BLaER1 (cell line): ENCODE measurements around the gene TMEM127.
A peak's percentile ranks its signal among the peaks of the same experiment; 100 is the strongest.

Experiments used
- H3K27ac ChIP-seq: shearing (Covaris generic); formaldehyde crosslinking; 2 replicates; pipeline ENCODE4 v1.8.1; 2022
- H3K27me3 ChIP-seq: shearing (Covaris generic); formaldehyde crosslinking; 2 replicates; pipeline ENCODE4 v1.8.1; 2022
- H3K36me3 ChIP-seq: shearing (Covaris generic); formaldehyde crosslinking; 2 replicates; pipeline ENCODE4 v1.8.1; 2022
- H3K4me1 ChIP-seq: shearing (Covaris generic); formaldehyde crosslinking; 2 replicates; pipeline ENCODE4 v1.8.1; 2022
- H3K4me2 ChIP-seq: shearing (Covaris generic); formaldehyde crosslinking; 2 replicates; pipeline ENCODE4 v1.8.1; 2022
- H3K4me3 ChIP-seq: shearing (Covaris generic); formaldehyde crosslinking; 2 replicates; pipeline ENCODE4 v1.8.1; 2022
- H3K9ac ChIP-seq: shearing (Covaris generic); formaldehyde crosslinking; 2 replicates; pipeline ENCODE4 v1.8.1; 2022
- H3K9me3 ChIP-seq: shearing (Covaris generic); formaldehyde crosslinking; 2 replicates; pipeline ENCODE4 v1.8.1; 2022
- H4K20me1 ChIP-seq: shearing (Covaris generic); formaldehyde crosslinking; 2 replicates; pipeline ENCODE4 v1.8.1; 2022
- Cebpa-rat ChIP-seq: shearing (Covaris generic); IDR thresholded peaks from 2 replicates; pipeline ENCODE4 v1.8.1; 2022

The TMEM127 gene

DNA sequence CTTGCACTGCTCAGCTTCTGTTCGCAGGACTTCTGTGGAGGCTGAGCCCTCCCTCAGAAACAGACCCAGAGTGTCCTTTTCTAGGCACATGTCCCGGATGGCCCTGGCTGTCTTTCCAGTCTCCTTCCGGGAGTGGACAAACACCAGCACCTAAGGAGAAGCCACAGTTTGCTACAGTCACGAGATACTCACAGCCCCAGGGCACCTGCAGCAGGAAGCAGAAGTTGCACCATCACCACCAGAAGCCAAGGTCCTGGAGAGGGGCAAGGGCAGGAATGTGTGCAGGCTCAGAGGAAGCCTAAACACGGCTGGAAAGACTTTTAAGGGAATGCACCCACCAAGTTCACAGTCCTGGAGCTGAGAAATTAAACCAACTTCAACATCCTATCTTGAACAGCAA lies 26.0 kb upstream of the TMEM127 start:
- Histone ChIP-seq H3K27ac (no peak overlapping the region), H3K4me2 (no peak overlapping the region), H3K36me3 (peaks cover 100% of the 10 kb centered on the region), H3K27me3 (no peaks in the 10 kb centered on the region), H3K4me3 (no peak overlapping the region), H4K20me1 (peaks cover 51% of the 10 kb centered on the region), H3K9ac (no peak overlapping the region), H3K4me1 (no peaks in the 10 kb centered on the region), H3K9me3 (no peaks in the 10 kb centered on the region)
- no peak for TF ChIP-seq Cebpa-rat

DNA sequence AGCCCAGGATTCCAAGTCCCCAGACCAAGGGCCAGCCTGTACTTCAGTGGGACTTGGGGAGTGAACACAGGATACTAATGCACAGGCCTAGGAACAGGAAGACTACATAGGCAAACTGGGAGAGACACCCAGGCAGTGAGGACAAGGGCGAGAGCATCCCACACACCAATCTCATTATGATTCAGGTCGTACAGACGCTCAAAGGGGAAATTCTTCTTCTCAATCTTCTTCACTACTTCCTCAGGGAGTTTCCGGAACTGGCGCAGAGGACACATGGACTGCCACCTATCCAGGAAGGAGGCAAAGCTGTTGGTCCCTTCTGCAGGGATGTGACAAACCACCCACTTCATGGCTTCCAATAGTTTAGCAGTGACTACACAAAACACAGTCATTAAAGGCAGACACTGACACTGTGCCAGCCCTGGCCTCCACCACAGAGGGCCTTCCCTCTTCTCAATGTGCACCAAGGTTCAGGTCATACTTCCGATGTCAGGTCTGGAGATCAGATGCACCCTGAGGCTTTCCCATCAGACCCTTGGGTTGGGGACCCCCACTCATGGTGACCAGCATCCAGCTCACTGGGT lies 21.6 kb upstream of the TMEM127 start:
- no peak overlapping the region for H3K27ac ChIP-seq
- H4K20me1 ChIP-seq = peaks cover 41% of the 10 kb centered on the region; the same call in 1 of the 2 replicates
- H3K4me3 ChIP-seq = no peak overlapping the region
- H3K4me1 ChIP-seq = no peaks in the 10 kb centered on the region
- H3K36me3 ChIP-seq = peaks cover 100% of the 10 kb centered on the region
- H3K4me2 ChIP-seq = no peak overlapping the region
- H3K27me3 ChIP-seq = no peaks in the 10 kb centered on the region
- H3K9ac ChIP-seq = no peak overlapping the region
- no peaks in the 10 kb centered on the region for H3K9me3 ChIP-seq
- no peak for TF ChIP-seq Cebpa-rat

DNA sequence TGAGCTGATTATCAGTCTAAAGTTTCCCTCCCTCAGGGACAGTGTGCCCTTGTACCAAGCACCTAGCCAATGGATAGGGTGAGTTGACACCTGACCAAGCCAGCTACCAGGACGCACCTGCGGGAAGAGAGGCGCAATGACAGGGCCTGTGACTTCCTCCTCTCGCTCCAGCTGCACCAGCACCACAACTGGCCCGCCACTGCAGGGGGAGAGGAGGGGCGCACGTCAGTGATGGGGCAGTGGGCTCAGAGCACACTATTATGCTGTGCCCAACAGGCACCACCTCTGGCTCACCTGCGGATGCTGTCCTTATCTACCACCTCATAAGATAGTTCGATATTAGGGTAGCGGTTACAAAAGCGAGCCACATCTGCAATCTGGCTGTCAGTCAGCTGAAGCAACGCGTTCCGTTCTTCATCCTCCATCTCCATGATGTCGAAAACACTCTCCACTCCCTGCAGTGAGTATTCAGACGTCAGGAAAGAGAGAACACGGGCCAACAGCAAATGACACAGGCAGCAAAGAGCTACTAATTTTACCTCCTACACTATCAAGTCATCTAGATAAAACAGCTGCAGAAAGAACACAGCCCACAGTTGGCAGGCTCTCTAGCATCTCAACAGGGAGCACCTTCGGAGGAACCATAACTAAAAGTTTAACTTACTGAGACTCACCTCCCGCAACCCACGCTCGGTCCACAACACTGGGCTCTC lies 11.1 kb upstream of the TMEM127 start:
- H3K27ac ChIP-seq = no peak overlapping the region
- peaks cover 64% of the 10 kb centered on the region for H4K20me1 ChIP-seq
- no peaks in the 10 kb centered on the region for H3K4me1 ChIP-seq
- TF ChIP-seq Cebpa-rat = no peak
- no peak overlapping the region for H3K9ac ChIP-seq
- H3K36me3 ChIP-seq = peaks cover 99% of the 10 kb centered on the region
- H3K27me3 ChIP-seq = no peaks in the 10 kb centered on the region
- no peaks in the 10 kb centered on the region for H3K9me3 ChIP-seq
- no peak overlapping the region for H3K4me3 ChIP-seq
- H3K4me2 ChIP-seq = no peak overlapping the region

DNA sequence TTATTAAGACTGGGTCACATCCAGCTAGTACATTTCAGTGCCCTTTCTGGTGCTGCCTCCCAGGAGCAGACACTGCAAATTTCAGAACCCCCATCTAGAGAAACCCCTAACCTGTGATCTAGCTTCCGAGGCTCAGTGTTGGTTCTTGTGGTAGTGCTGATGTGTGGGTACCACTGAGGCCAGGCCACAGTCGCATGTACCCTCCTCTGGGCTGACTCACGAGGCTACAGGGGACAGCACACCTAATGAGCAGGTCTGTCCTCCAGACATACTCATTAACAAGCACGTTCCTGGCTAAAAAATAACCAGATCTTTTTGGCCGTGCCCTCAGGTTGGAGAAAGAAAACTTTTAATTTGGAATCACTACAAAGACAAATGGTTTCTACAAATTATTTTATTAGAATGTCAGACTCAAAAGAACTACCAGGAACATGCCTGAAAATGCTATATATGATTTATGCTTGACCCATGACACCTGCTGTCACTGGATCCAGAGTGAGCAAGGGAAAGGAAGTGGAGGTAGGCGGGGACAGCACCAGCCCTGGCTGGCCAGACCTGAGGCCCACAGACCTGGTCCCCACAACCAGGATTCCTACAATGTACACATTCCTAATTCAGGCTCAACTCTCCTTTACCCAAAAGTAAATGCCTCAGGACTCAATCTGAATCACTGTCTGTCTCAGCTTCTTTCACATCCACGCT lies 8.7 kb upstream of the TMEM127 start:
- no peaks in the 10 kb centered on the region for H3K27me3 ChIP-seq
- no peaks in the 10 kb centered on the region for H3K4me1 ChIP-seq
- H3K4me3 ChIP-seq = no peak overlapping the region
- no peak overlapping the region for H3K27ac ChIP-seq
- no peak overlapping the region for H3K4me2 ChIP-seq
- H3K9ac ChIP-seq = no peak overlapping the region
- H4K20me1 ChIP-seq = peaks cover 70% of the 10 kb centered on the region
- H3K9me3 ChIP-seq = no peaks in the 10 kb centered on the region
- H3K36me3 ChIP-seq = peaks cover 99% of the 10 kb centered on the region
- no peak for TF ChIP-seq Cebpa-rat

DNA sequence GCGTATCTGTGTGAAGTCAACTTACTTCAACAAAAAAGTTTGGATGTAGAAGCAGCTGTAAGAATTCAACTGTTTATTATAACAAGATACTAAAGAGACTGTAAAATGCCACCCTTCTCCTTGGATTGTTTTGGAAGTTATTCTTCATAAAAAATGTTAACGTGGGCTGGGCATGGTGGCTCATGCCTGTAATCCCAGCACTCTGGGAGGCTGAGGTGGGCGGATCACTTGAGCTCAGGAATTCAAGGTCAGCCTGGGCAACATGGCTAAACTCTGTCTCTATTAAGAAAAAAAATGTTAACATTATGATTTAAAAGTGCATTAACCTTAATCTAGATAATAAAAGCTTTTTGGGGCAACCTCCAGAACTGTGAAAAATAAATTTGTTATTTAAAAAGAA lies 8.0 kb upstream of the TMEM127 start:
- H3K27ac ChIP-seq = no peak overlapping the region
- H3K4me1 ChIP-seq = no peaks in the 10 kb centered on the region
- H3K27me3 ChIP-seq = no peaks in the 10 kb centered on the region
- no peak overlapping the region for H3K4me2 ChIP-seq
- H3K9ac ChIP-seq = no peak overlapping the region
- peaks cover 99% of the 10 kb centered on the region for H3K36me3 ChIP-seq
- peaks cover 69% of the 10 kb centered on the region for H4K20me1 ChIP-seq
- H3K4me3 ChIP-seq = no peak overlapping the region
- no peak for TF ChIP-seq Cebpa-rat
- no peaks in the 10 kb centered on the region for H3K9me3 ChIP-seq

DNA sequence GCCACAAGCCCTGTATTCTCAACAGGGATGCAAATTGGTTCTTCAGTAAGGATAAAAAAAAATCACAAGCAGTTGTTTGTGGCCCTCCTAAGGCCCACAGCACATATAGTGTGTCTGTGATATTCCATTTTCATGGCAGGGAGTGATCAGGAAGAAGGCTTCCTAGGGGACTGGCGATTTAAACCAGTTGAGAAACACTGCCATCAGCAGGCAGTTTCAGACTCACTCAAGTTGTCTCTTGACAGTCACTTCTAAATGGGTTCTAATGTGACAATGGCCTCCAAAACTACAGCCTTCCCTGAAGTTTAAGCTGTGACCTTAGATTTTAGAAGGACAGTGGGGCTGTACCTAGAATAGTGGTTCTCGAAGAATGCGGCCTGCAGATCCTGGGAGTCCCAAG lies 6.2 kb upstream of the TMEM127 start:
- TF ChIP-seq Cebpa-rat = no peak

DNA sequence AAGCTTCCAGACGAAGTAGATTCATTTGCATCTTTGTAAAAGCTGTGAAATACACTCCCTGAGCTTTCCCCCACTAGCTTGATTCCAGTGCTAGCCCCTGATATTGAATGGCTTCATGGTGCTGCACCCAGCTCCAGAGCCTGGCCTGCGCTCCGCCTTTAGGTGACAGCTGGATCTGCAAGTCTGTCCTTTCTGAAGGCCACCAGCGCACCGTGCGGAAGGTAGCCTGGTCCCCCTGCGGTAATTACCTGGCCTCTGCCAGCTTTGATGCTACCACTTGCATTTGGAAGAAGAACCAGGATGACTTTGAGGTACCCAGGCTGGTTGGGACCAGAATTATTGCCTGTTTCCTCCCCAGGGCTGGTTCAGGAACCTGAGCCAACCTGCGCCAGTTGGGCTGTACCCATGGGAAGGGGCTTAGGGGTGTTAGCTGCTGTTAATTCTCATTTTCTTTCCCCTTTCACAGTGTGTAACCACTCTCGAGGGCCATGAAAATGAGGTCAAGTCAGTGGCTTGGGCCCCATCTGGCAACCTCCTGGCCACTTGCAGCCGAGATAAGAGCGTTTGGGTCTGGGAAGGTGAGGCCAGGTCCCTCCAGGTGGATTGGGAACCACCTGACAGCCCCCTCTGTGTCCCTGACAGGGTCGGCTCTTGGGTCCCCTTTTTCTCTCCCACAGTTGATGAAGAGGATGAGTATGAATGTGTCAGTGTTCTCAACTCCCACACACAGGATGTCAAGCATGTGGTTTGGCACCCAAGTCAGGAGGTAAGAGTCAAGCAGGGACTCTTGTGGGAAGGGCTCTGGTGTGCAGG lies 1.6 kb upstream of the TMEM127 start:
- peak overlapping the region; percentile 90 for H3K4me3 ChIP-seq
- no peak overlapping the region for H3K27ac ChIP-seq
- no peaks in the 10 kb centered on the region for H3K27me3 ChIP-seq
- H3K9me3 ChIP-seq = no peaks in the 10 kb centered on the region
- TF ChIP-seq Cebpa-rat = no peak
- peaks cover 72% of the 10 kb centered on the region for H3K36me3 ChIP-seq
- peaks cover 85% of the 10 kb centered on the region for H4K20me1 ChIP-seq
- H3K4me2 ChIP-seq = peak overlapping the region; percentile 75
- H3K4me1 ChIP-seq = peaks cover 28% of the 10 kb centered on the region
- H3K9ac ChIP-seq = peak overlapping the region; percentile 89

More for the DNA sequence above, 6.2 kb upstream of the TMEM127 start:
- Histone ChIP-seq H3K4me3 (no peak overlapping the region), H3K27me3 (no peaks in the 10 kb centered on the region), H3K9me3 (no peaks in the 10 kb centered on the region), H3K9ac (no peak overlapping the region), H3K4me1 (peaks cover 7% of the 10 kb centered on the region), H3K4me2 (no peak overlapping the region), H3K36me3 (peaks cover 98% of the 10 kb centered on the region), H4K20me1 (peaks cover 79% of the 10 kb centered on the region), H3K27ac (no peak overlapping the region)

DNA sequence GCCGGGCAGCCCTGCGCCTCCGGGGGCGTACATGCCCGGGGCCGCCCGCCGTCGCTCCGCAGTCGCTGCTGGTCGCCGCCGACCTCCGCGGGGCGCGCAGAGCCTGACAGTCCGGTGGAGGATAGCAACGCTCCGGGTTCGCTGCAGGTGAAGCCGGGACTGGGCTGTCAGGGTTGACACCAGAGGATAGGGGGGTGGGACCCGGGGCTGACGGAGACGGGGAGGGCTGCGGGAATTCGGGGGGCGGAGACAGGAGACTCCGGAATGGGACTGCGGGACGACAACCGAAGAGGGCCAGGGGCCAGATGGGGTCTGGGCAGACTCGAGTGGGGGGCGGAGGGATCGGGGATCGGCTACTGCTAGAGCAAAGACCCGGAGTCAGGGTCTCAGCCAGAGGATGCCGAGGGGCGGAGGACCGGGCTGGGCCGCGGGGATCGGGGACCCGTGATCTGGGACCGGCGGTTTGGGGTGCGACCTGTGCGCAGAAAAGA lies 403 bp downstream of the TMEM127 start:
- Histone ChIP-seq H3K36me3 (peaks cover 69% of the 10 kb centered on the region), H3K9me3 (no peaks in the 10 kb centered on the region), H4K20me1 (peaks cover 86% of the 10 kb centered on the region), H3K4me2 (peak overlapping the region; percentile 94), H3K4me3 (peak overlapping the region; percentile 90), H3K4me1 (peaks cover 42% of the 10 kb centered on the region), H3K9ac (peak overlapping the region; percentile 89), H3K27ac (peak overlapping the region; percentile 90), H3K27me3 (no peaks in the 10 kb centered on the region)
- no peak for TF ChIP-seq Cebpa-rat

DNA sequence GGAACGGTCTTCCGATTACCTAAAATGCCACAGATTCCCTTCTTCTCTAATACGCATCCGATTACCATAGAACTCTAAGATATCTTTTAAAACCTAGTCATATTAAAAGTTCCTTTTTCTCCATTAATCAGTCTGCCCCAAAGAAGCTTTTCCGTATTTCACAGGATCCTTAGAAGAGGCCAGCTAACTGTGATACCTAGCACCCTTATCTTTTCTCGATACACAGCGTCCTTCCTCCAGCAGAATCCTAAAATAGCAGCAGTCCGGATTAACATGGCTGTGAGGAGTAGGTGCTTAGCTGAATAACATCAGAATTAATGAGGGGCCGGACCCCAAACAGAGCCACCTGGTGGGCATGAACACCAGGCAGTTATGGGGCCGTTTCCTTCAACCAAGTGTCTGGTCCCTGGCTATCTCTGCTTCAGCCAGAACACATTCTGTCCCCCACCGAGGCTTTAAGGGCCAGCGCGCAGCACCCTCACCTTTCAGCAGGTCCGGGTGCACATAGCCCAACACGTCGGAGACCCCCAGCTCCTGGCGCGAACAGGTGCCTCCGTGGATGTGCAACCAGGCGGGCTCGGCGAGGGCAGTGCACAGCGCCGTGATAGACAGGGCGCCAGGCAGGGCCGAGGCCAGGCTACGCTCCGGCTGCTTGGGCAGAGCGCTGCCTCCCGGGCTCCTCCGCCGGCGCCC lies 995 bp downstream of the TMEM127 start:
- Histone ChIP-seq H3K9me3 (no peaks in the 10 kb centered on the region), H3K9ac (peak overlapping the region; percentile 89), H3K4me2 (peak overlapping the region; percentile 94), H3K27me3 (no peaks in the 10 kb centered on the region), H3K4me1 (peaks cover 48% of the 10 kb centered on the region), H3K36me3 (peaks cover 69% of the 10 kb centered on the region), H3K4me3 (peak overlapping the region; percentile 90), H4K20me1 (peaks cover 92% of the 10 kb centered on the region), H3K27ac (peak overlapping the region; percentile 90)
- no peak for TF ChIP-seq Cebpa-rat
